Measurements from ENCODE around the gene USPL1. TPM values are rescaled to one million over a fixed set of nuclear protein-coding genes. Genes with fewer than 3 reads are reported as not detected.

Gene USPL1
- total and polyA plus RNA-seq, 2 experiments from 2014 or later = 9.5 to 22.0 TPM

DNA sequence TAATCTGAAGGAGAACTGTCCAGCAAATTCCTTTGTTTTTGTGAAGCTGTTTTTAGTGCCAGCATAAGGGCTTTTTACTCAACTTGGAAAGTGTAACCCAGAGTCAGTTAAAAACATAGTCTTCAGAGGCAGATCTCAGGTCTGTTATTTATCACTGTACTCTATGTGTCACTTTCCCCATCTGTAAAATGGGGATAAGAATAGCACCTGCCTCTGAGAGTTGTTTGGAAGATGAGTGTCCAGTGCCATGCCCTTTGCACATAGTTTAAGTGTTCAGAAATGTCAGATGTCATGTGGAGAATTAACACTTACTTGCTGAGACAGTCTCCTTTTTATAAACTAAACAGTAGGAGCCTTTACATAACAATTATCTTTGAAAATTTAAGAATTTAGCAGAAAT is 27.9 kb downstream of the USPL1 start:
- Histone ChIP-seq H3K4me2 (no peak overlapping the region), H3K4me3 (no peak overlapping the region), H3K4me1 (ENCODE audit: insufficient read depth) (peaks cover 11% of the 10 kb centered on the region), H4K20me1 (ENCODE audit: insufficient read depth, poor library complexity, severe bottlenecking) (peaks cover 3% of the 10 kb centered on the region), H2AFZ (no peak overlapping the region), H3K79me2 (peaks cover 27% of the 10 kb centered on the region), H3K9me2 (replicated peaks; ENCODE audit: insufficient read depth) (no peaks in the 10 kb centered on the region), H3K9me3 (ENCODE audit: low read depth) (no peaks in the 10 kb centered on the region), H3K27ac (no peak overlapping the region), H3K27me3 (no peaks in the 10 kb centered on the region), H3K36me3 (replicated peaks; ENCODE audit: insufficient read depth, low read depth) (no peaks in the 10 kb centered on the region)
- no peak for DNase-seq (ENCODE audit: low spot score)
- TF ChIP-seq, protein P1, sequence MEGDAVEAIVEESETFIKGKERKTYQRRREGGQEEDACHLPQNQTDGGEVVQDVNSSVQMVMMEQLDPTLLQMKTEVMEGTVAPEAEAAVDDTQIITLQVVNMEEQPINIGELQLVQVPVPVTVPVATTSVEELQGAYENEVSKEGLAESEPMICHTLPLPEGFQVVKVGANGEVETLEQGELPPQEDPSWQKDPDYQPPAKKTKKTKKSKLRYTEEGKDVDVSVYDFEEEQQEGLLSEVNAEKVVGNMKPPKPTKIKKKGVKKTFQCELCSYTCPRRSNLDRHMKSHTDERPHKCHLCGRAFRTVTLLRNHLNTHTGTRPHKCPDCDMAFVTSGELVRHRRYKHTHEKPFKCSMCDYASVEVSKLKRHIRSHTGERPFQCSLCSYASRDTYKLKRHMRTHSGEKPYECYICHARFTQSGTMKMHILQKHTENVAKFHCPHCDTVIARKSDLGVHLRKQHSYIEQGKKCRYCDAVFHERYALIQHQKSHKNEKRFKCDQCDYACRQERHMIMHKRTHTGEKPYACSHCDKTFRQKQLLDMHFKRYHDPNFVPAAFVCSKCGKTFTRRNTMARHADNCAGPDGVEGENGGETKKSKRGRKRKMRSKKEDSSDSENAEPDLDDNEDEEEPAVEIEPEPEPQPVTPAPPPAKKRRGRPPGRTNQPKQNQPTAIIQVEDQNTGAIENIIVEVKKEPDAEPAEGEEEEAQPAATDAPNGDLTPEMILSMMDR (IDR thresholded peaks at IDR 0.05; ENCODE audit: poor library complexity) = no peak
- TF ChIP-seq EZH2 (IDR thresholded peaks at IDR 0.05; ENCODE audit: borderline replicate concordance) (no peak), EZH2phosphoT487 (IDR thresholded peaks at IDR 0.05; ENCODE audit: low read depth, severe bottlenecking, unreplicated experiment) (no peak)

DNA sequence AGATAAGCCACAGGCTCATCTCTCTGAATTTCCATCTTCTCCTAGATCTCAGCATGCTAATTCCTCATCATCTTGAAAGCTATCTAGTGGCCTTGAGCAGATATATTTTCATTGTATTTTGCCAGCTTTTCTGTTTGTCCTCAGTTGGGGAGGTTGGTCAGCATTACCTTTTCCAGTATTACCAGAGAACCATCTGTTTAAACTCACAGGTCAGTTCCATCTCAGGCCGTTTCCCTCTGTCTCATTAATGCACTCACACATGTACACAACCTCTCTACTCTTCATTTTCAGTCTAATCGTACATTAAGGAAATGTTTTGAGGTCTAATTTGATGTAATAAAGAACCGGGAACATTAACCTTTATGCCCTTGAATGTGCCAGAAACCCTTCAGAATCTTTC is 29.7 kb downstream of the USPL1 start:
- Histone ChIP-seq H3K27ac (no peak overlapping the region), H3K36me3 (replicated peaks; ENCODE audit: insufficient read depth, low read depth) (no peaks in the 10 kb centered on the region), H3K27me3 (no peaks in the 10 kb centered on the region), H3K9me2 (replicated peaks; ENCODE audit: insufficient read depth) (no peaks in the 10 kb centered on the region), H4K20me1 (ENCODE audit: insufficient read depth, poor library complexity, severe bottlenecking) (peaks cover 3% of the 10 kb centered on the region), H3K9me3 (ENCODE audit: low read depth) (no peaks in the 10 kb centered on the region), H2AFZ (no peak overlapping the region), H3K4me3 (no peak overlapping the region), H3K4me1 (ENCODE audit: insufficient read depth) (peaks cover 11% of the 10 kb centered on the region), H3K4me2 (no peak overlapping the region), H3K79me2 (peaks cover 16% of the 10 kb centered on the region)
- 65% methylated on average over 3 of the region's 3 CpGs for WGBS (ENCODE audit: low lambda C conversion rate, missing lambda C conversion rate)
- TF ChIP-seq EZH2 (IDR thresholded peaks at IDR 0.05; ENCODE audit: borderline replicate concordance) (no peak), EZH2phosphoT487 (IDR thresholded peaks at IDR 0.05; ENCODE audit: low read depth, severe bottlenecking, unreplicated experiment) (no peak)
- TF ChIP-seq, protein P1 (IDR thresholded peaks at IDR 0.05; ENCODE audit: poor library complexity) = no peak
- no peak for DNase-seq (ENCODE audit: low spot score)

DNA sequence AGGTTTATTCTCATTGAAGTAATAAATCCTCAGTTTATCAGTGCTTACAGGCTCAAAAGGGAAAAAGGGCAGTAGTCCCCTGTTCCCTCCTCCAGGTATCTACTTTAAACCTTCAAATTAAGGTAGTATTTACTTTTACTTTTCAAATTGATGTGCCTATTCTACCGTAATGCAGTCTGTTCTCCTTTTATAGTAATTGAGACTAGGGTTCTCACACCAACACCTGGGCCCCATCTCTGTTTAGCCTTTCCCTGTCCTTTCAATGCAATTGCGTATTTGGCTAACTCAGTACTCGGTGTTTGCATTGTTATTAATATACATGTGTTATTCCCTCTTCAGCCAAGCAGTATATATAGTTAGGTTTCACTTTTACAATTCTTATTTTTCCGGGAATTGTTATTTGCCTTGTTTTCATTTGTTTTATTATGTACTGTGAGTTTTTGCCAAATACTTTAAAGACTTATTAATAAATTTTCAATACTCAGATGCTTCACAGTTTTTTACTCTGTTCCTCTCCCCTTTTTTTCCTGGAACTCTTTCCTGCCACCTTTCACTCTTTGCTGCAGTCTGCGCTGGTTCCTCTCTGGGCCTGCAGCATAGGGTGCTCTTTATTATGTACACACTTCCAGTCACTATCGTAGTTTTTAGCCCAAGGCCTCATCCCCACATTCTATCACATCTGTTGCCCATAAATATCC is 30.3 kb downstream of the USPL1 start:
- H3K27me3 ChIP-seq = no peaks in the 10 kb centered on the region
- H3K27ac ChIP-seq = no peak overlapping the region
- WGBS (ENCODE audit: low lambda C conversion rate, missing lambda C conversion rate) = 73% methylated on average over 6 of the region's 6 CpGs
- H3K9me3 ChIP-seq (ENCODE audit: low read depth) = no peaks in the 10 kb centered on the region
- peaks cover 12% of the 10 kb centered on the region for H3K79me2 ChIP-seq
- H3K9me2 ChIP-seq (replicated peaks; ENCODE audit: insufficient read depth) = no peaks in the 10 kb centered on the region
- peaks cover 11% of the 10 kb centered on the region for H3K4me1 ChIP-seq (ENCODE audit: insufficient read depth)
- peaks cover 3% of the 10 kb centered on the region for H4K20me1 ChIP-seq (ENCODE audit: insufficient read depth, poor library complexity, severe bottlenecking)
- no peak for TF ChIP-seq EZH2phosphoT487 (IDR thresholded peaks at IDR 0.05; ENCODE audit: low read depth, severe bottlenecking, unreplicated experiment)
- TF ChIP-seq, protein P1 (IDR thresholded peaks at IDR 0.05; ENCODE audit: poor library complexity) = no peak
- TF ChIP-seq EZH2 (IDR thresholded peaks at IDR 0.05; ENCODE audit: borderline replicate concordance) = no peak
- no peak overlapping the region for H2AFZ ChIP-seq
- no peaks in the 10 kb centered on the region for H3K36me3 ChIP-seq (replicated peaks; ENCODE audit: insufficient read depth, low read depth)
- DNase-seq (ENCODE audit: low spot score) = no peak
- H3K4me2 ChIP-seq = peak overlapping the region; percentile 23
- no peak overlapping the region for H3K4me3 ChIP-seq
